Smooth muscle cell of the brain vasculature (primary cell): ENCODE results near the gene HMBS.
"Not testable (repeated sequence)": the region's sequence is repeated elsewhere in the genome, so short reads cannot be mapped to it uniquely, and the experiment has no call there.

Experiments
- DNase-seq: peaks from one replicate; pipeline ENCODE4 v3.0.0-alpha.2; 2012; ENCODE audit warnings: low read depth, low spot score

Gene HMBS

DNA sequence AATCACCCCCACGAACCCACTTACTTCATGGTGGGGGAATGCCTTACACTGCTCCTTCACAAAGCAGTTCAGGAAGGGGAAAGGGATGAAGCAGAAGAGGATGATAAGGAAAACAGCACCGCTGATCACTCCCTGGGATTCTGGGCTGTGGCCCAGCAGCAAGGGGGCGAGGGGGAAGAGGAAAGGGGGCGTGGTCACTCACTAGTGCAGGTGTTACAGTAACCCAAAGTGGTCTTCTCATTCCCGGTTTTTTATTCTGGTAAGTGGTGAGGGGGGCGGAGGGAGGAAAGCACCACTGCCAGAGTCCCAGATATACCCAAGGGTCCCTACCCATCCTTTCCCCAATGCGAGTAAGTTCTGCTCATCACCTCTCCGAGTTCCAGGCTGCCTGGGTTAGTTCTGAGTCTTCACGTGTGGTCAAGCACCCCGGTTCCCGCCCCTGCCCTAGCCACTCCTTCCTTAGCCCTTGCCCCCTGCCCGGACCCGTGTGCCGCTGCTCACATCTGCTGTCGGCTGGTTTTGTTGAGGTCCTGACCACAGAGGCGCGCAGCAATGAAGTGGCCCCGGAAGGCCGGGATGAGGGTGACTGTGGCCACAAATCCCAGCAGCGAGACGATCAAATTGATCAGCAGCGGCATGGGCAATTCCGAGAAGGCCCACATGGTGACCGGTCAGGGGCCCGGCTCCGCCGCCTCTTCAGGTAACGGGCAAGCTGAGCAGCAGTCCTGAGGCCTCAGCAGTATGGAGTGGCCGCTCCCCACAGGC, 16.5 kb downstream of the HMBS start:
- DNase-seq, result no peak

DNA sequence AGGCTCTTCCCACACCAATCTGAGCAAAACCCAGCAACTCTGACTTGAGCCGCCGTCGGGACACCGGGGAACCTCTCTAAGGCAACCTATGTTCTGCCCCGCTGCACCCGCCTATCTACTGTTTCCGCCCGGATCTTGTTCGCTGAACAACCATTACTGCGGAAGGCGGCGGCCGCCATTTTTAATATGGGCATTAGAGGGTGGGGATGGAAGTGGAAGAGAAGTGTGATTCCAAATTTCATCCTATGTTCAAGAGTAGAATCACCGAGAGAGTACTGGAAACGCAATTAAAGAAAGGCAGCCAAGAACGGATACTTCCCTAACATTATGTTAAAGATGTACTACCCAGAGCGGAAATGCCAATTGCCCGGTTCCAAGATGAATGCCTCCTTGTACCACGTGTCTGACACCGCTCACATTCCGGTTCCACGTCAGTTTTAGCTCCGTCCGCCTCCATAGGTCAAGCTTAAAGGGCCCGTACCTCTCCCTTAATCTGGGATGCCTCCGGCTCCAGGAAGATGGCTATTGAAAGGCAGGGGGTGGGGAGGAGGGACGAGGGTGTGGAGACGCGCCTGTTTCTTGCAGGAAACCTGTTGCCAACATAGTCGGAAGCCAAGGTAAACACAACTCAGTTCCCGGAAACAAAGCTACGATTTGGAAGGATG, 17.2 kb downstream of the HMBS start, which contains the start of gene DPAGT1:
Gene DPAGT1, minus strand, starts transcription at position 95 of the 665 bp plus-strand sequence. CDS start 198 bp downstream, outside the sequence.
- peak; percentile 91 for DNase-seq

DNA sequence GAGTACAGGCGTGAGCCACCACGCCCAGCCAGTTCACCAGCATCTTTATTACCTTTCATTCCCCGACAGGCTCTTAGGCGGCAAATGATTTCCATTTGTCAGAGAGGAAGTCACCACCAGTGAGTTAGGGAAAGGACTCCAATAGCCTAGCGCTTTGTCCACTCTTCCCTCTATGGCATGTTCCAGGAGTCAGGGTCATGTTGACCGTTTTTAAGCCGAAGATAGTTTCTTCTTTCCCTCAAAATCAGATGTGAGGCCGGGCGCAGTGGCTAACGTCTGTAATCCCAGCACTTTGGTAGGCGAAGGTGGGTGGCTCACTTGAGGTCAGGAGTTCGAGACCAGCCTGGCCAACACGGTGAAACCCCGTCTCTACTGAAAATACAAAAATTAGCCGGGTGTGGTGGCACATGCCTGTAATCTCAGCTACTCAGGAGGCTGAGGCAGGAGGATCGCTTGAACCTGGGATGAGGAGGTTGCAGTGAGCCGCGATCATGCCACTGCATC, 18.5 kb downstream of the HMBS start:
- not testable (repeated sequence) for DNase-seq

DNA sequence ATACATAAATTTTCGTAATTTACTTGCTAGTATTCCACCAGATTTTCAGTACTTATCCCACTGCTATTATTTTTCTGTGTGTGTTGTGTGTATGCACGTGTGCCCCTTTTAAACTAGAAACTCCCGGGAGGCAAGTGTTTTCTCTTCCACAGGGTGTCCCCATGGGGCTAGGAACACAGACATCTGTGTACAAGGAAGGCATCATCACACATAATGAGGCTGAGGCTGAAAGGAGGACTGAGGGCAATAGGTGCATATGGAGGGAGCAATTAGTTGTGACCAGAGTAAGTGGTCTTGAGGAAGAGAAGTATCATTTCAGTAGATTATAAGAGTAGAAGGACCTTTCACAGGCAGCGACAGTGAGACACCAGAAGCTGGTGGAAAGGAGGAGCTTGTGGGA, 19.1 kb downstream of the HMBS start:
- DNase-seq, result no peak

DNA sequence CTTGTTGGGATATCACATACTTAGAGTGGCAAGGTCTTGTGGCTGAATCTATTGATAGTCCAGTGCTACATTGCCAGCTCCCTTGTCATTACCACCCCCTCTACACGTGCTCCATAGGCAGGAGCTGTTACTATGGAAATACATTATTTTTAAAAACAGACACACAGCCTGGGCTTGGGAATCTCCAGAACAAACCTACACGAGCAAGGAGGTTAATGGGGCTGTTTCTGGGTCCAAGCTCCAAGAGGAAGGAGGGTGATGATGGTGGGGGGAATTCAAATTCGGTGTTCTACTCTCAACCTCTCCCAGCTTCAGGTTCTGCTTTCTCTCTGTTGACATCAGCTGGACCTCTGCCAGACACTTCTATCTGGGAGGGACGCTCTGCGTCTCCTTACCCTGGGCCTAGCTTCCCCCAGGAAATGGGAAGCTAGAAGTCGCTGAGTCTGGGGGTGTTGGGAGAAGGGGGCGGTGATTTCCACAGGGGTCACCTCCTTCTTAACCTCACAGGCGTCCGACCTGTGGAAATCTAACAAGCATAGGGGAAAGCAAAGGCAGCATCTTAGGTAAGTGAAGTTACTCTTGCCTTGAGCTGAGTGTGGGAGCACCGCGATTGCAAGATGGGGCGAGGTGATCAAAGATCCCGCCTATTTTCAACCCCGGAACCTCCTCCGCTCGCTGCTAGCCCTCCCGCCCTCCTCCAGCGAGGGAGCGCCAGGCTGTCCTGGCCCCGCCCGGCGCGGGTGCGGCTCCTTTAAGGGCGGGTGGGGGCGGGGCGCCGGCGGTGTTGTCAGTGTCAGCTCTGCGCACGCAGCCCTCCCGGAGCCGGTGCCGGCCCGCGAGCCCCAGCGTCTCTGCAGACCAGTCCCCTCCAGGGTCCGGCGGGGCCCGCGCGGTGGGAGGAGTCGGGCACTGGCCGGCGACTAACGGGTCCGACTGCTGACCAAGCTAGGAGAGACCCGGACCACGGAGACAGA, 22.2 kb downstream of the HMBS start, which contains the start of gene C2CD2L:
Gene C2CD2L, plus strand, starts transcription at position 781 of the 974 bp plus-strand sequence. CDS start 398 bp downstream, outside the sequence.
- peak; percentile 79 for DNase-seq

DNA sequence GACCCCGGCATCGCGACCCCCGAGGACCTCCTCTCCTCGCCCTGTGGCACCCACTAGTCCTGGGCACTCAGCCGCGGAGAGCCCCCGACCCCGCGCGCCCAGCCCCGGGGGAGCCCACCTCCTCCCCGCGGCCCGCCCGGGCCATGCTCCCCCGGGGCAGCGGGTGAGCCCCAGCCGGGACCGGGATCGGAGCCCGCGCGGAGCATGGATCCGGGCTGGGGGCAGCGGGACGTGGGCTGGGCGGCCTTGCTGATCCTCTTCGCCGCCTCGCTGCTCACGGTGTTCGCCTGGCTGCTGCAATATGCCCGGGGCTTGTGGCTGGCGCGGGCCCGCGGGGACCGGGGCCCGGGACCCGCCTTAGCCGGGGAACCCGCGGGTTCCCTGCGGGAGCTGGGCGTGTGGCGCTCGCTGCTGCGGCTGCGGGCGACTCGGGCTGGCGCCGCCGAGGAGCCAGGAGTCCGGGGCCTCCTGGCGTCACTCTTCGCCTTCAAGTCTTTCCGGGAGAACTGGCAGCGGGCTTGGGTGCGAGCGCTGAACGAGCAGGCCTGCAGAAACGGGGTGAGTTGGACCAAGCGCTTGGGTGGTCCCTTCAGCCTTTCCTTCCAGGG, 23.0 kb downstream of the HMBS start:
- DNase-seq, result no peak

DNA sequence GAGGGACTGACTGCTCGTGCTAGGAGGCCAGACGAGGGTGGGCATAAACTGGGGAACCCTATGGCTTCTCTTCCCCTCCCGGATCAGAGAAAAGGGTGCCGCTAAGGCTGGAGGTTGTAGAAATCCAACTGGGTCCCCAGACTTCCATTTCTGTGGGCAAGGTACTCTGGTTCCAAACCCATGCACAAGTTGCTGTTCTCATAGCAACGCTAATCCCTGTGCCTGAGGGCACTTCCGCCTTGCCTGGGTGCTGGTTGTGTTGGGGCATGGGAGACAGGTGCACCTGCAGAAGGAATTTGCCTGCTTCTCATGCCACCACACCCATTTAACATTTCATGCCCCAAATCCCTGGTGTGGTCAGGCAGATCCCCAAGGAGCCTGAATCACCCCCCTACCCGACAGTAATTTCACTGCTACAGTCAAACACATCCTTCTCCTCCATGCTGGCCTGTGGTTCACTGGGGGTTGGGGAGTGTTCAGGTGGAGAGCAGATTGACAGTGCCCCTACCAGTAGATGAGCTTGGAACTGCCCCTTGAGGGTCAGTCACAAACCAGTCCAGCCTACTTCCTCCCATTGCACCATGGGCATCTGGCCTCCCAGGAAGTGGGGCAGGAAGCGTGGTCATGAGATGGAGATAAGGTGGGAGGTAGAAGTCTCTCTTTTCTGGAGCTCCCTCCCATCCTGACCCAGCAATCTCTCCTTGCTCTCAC, 23.6 kb downstream of the HMBS start:
- no peak for DNase-seq

DNA sequence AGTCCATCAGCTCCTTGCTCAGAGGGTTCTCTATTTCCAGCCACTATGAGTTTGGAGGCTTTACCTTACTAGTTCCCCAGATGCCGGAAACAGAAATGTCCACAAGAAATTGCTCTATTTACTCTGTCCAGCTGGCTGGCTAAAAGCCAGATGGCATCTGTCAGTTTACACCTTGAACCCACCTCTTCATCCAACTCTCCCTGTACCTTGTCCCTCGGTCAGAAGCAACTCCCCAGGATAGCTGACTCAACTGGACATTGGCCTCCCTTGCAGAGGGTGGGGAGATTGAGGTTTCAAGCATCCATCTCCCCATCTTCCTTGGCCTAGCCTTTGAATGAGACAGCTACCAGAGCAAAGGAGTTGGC, 24.2 kb downstream of the HMBS start:
- no peak for DNase-seq

DNA sequence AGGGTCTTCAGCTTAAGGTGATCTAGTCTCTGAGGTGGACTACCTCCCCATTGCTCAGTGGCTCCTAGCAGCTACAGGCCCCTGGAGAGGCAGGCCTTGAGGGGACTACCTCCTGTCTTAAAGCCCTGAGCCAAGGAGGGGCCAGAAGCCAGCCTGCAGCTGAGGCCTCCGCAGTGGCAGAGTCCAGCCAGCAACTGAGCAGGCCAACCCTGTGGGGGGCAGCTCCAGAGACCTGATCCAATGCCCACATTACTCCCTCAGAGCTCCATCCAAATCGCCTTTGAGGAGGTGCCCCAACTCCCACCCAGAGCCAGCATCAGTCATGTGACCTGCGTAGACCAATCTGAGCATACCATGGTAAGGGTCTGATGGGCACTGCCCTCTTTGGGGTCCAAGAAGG, 25.2 kb downstream of the HMBS start:
- no peak for DNase-seq

DNA sequence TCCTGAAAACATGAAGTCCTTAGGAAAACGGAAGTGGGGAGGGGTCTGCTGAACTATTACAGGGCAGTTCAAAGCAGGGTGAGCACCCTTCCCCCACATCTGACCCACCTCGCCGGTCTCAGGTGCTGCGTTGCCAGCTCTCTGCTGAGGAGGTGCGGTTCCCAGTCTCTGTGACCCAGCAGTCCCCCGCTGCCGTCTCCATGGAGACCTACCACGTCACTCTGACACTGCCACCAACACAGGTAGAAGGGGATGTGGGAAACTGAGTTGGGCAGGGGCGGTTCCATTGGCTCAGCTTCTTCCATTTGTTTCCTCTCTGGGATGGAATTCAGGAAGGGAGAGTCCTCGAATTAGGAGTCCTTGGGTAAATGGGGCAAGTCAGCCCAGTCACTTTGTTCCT, 25.8 kb downstream of the HMBS start:
- no peak for DNase-seq

DNA sequence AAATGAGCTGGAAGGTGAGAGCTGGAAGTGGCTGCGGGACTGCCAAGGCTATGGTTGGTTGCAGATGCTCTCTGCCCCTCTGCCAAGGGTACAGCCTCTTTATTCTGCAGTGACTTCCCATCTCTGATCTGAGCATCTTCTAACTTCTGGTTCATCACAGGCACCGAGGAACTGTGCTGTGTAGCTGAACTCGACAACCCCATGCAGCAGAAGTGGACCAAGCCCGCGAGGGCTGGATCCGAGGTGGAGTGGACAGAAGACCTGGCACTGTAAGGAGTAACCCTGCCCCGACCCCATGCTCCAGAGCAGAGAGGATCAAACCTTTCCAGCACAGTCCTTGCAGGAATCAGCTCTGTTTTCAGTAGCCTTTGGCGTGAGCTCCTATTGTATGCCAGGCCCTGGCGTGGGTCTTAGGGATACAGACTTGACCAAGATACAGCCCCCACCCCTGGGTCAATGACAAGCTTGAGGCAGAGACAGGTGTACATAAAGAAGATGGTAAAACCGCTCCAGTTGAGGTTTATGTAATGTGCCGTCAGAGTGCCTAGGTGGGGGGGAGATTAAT, 26.8 kb downstream of the HMBS start:
- no peak for DNase-seq

DNA sequence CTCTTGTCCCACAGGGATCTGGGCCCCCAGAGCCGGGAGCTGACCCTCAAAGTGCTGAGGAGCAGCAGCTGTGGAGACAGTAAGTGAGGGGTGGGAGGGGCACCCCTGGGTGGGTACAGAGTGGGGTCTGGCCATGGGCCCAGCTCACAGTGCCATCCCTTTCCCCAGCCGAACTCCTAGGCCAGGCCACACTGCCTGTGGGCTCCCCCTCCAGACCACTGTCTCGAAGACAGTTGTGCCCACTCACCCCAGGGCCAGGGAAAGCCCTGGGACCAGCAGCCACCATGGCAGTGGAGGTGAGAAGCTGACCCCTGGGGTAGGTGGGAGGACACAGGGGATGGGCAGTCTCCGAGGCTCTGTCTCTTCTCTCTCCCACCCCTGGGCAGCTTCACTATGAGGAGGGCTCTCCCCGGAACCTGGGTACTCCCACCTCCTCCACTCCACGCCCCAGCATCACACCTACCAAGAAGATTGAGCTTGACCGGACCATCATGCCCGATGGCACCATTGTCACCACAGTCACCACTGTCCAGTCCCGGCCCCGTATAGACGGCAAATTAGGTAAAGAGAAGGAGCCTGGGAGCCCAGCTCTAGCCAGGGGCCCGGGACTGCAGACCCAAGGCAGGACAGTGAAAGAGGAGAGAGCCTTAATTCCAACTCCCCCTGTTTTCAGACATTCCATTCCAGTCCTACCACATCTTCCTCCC, 27.8 kb downstream of the HMBS start:
- no peak for DNase-seq

DNA sequence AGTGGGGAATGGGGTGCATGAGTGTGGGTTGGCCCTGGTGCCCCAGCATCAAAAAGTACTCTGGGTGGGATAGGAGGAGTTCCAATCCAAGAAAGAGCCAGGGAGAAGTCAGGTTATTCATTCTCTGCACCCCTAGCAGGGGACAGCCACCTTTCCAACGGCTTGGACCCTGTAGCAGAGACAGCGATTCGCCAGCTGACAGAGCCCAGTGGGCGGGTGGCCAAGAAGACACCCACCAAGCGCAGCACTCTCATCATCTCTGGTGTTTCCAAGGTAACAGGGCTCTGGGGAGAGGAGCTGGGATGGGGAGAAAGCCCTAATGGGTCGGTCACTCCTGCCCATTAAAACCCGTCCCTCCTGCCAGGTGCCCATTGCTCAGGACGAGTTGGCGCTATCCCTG, 29.0 kb downstream of the HMBS start:
- no peak for DNase-seq

DNA sequence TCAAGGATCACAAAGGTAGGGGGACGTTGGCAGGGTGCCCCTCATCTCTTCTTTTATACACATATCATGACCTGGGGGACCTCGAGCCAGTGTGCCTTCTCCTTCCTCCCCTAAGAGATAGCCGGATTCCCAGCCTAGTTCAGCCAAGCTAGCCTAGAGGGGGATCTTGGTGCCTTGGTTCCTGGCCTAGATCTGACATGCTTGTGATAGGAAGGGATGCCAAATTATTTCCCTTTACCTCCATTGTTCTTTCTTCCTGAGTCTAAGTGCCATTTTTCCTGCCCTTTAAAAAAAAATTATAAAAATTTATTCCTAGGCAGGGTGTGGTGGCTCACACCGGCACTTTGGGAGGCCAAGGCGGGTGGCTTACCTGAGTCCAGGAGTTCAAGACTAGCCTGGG, 29.7 kb downstream of the HMBS start:
- DNase-seq, result no peak

DNA sequence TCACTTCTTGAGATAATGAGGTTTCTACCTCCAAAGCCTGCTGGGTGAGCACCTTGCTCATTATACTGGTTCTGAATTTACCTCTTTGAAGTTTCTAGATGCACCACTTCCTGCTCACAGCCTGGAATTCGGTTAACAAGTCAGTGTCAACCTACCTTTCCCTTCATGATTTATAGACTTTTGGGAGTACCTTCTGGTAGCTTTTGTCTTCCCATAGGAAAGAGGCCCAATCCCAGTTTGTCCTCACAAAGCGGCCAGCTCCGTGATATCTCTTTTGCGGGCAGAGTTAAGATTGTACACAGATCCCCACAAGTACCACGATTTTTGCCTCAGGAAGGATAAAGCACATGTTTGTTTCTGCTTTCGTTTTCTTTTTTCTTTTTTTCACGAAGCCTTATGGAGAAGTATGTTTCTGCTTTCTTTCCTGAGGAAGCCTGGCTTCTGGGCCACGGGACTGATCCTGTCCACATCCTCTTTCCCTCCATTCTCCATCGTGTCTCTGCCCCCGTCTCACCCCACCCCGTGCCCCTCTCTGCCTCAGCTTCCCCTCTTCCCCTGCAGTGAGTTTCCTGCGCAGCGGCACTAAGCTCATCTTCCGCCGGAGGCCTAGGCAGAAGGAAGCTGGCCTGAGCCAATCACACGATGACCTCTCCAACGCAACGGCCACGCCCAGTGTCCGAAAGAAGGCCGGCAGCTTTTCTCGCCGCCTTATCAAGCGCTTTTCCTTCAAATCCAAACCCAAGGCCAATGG, 31.0 kb downstream of the HMBS start:
- DNase-seq, result no peak

DNA sequence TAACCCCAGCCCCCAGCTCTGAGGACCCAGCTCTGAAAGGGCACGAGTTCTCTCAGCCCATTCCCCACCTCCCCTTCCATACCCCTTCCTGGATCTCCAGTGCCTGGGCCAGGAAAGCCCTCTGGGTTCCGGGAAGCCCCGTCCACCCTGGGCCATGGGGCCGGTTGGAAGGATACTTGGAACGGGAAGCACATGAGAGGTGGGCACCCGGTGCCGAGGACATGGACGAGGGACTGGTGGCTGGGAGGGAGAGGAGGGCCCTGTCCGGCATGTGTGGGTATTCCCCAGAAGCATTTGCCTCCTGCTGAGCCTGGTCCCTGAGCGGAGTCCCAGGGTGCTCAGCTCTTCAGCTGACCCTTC, 31.5 kb downstream of the HMBS start:
- DNase-seq, result no peak

DNA sequence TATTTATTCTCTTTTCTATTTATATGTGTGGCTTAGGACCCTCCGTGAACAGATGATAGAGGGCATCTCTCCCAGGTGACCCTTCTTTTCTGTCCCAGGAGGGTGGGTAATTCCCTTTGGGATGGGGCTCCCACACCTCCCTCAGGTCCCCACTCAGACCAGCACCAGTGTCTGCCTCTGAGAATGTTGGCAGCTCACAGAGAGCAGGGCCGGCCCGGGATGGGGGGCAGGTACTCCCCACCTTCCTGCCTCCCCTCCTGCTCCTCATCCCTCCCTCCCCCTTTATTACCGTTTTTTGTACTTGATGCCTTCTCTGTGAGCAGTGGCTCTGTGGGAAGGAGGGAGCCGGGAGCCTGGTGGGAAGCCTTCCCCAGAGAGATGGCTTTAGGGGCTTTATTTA, 31.9 kb downstream of the HMBS start:
- no peak for DNase-seq

DNA sequence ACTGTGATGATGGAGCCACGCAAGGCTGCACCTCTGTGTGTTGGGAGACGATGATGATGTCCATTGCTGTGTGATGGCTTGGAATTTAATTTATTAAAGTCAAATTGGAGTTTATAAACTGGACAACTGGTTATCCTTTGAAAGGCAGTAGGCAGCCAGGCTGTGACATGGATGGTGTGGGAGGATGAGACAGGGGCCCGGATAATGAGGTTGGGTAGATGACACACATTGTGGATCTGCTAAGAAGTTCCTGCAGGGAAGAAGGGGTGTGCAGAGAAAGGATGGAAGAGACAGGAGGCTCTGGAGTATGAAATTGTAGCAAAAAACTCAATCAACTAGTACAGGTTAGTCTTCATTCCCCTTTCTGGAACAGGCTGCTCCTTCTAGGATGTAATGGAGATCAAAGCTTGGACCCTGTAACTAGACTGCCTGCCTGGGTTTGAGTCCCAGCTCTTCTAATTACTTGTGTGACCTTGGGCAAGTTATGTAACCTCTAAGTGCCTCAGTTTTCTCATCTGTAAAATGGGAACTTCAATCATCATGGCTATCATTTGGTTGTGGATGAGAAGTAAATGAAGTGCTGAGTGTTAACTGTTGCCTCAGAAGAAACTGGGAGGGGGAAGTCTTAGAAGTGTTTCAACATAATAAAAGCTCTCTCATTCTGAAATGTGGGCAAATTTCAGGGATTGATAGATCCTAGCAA, 32.5 kb downstream of the HMBS start:
- DNase-seq, result no peak

DNA sequence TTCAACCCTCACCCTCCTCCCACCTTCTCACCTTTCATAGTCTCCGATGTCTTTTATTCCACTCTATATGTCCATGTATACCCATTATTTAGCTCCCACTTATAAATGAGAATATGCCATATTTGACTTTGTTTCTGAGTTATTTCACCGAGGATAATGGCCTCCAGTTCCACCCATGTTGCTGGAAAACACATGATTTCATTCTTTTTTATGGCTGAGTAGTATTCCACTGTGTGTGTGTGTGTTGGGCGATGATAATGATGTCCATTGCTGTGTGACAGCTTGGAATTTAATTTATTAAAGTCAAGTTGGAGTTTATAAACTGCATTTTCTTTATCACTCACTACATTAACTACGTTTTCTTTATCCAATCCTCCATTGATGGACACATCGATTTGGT, 33.5 kb downstream of the HMBS start:
- DNase-seq, result no peak
